ENCODE results near the gene ATP10D.

GRCh38 chr4:47619691-47620090 lies 134.6 kb downstream of the ATP10D start:
- TF ChIP-seq EZH2phosphoT487 (IDR thresholded peaks at IDR 0.05; ENCODE audit: borderline replicate concordance) (no peak), POLR2A (IDR thresholded peaks at IDR 0.05; ENCODE audit: borderline replicate concordance, extremely low read depth, insufficient read depth, insufficient read length) (no peak), POLR2AphosphoS5 (IDR thresholded peaks at IDR 0.05; ENCODE audit: low read depth, low read length) (no peak), ZFX (IDR thresholded peaks at IDR 0.05) (no peak)

All from HCT116 (cell line).